NCI-H146 treated with DMSO at 0.1 percent for 48 hours (cell line): Measurements from ENCODE around the gene UIMC1.
A peak's percentile ranks its signal among the peaks of the same experiment; 100 is the strongest.

ENCODE experiments used
- DNase-seq: peaks from one replicate; lab custom pipeline; 2025; ENCODE audit not compliant: unreplicated experiment; lab: John Stamatoyannopoulos, UW

The UIMC1 gene

DNA sequence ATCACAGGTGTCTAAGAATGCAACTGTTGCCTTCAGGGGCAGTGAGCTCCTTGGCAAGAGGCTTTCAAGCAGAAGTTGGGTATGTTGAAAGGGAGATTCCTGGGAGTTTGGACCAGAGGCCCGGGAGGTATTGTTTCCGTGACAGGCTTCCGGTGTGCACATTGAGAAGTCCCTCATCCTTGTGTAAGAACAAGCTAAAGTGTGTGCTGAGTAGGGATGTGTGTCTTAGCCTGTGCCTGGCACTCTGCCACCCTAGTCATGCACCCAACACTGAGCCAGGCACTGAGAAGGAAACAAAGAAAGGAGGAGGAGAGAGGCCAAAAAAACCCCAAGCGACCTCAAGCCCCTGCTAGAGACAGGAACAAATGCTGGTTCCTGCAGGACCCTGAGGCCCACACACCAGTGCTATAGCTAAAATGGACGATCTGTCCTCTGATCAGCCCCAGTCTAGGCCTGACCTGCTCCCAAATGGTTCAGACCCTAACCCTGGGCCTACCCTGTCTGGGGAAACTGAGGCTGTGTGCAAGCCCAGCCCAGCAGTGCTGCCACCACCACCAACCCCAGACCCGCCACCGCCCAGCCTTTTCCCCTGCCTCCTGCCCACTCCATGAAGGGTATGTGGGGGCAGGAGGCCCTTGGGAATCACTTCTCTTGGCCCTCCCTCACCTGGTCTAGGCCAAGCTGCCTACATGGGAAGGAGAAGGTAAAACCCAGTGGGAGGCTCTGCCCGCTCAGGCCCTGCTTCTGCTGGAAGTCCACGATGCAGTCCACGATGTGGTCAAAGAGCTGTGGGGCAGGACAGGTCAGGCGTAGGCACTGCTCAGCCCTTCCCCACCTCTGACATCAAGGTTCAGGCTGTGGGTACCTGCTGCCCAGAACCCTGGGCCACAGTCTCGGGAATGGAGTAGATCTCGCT lies 120.0 kb downstream of the UIMC1 start:
- no peak for DNase-seq

DNA sequence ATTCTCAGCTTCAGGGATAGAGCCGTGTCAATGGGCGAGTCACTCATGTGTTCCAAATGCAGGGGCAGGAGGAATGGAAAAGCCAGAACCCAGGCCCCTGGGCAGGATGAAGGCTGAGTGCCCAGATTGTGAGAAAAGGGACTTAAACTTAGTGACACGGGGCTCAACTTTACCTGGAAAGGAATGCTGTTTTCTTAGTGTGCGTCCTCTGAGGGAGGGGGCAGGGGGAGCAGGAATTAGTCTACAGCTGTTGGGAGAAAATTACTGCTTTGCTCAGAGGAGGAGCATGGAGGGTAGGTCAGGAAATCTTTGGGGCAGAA lies 122.0 kb downstream of the UIMC1 start:
- no peak for DNase-seq

DNA sequence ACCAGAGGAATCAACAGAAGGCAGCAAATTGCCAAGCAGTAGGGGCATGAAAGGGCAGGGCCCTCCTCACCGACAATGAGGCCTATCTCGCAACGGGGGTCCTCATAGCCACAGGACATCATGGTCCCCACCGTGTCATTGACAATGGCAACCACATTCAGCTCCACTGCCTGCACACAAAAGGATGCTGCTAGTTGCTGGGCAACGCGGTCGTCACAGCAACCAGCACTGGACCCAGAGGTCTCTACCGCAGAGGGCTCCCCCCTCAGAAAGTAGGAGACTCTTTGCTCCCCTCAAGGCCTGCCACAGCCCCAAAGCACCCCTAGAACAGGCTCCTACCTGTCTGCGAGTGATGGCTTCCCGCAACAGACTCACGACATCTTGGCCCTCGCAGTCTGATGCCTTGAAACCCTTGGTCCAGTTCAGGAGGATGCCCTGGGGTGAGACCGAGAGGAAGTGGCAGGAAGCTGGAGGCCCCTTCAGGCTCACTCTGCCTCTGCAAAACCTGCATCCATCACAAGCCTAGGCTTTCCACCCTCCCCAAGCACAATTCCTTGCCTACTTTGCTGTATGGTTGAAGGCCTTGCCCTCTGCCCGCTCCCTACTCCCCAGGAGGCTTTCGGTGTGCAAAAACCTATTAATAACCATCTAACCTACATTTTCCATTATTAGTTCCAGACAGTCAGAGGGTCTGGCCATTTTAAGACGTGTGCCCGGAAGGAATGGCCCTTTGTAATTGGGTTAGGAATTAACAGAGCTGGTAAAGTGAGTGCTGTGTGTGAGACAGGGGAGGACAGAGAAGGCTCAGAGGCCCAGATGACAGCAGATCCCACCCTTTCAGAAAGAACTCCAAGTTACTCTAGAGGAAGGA lies 122.6 kb downstream of the UIMC1 start:
- DNase-seq, result no peak

DNA sequence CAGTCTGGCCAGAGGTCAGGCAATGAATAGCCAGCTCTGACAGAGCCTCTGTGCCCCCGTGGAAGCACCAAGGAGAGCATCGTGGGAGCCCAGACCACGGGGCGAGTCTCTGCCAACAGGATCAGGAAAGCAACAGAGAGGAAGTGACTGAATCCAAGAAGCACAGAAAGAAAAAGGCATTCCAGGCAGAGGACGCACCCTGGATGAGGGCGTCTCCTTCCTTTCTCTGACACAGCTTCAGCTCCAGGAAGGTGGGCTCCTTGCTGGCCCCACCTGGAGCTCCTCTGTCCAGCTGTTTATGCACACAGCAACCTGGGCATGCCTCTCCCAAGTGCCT lies 124.0 kb downstream of the UIMC1 start:
- DNase-seq, result no peak

DNA sequence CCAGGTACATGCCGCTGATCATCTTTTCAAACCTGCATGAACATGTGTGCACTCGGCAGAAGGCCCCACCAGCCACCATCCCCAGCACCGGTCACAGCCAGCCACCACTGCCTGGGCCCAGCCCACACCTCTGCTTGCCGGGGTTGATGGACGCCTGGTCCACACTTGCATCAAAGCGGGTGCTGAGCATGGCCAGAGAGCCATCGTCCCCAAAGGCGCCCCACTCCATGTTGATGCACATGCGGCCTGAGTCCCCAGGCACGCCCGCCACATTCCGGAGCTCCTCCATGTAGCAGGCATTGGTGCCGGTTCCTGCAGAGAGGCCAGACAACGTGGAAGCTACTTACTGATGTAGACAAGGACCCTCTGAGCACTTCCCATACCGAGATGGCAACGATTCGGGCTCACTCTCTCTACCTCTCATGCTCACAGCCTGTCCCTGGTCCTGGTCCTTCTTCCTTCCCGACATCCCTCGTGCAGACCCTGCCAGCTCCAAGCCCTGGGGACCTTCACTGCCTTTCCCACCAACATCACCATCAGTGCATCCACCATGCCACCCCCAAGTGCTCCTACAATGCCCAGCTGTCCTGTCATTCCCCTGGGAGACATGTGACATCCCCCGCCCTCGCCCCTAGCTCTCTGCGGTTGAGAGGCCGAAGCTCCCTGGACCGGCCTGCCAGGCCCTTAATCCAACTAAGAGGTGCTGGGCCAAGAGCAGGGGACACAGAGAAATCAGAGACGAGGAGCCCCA lies 124.6 kb downstream of the UIMC1 start:
- no peak for DNase-seq

DNA sequence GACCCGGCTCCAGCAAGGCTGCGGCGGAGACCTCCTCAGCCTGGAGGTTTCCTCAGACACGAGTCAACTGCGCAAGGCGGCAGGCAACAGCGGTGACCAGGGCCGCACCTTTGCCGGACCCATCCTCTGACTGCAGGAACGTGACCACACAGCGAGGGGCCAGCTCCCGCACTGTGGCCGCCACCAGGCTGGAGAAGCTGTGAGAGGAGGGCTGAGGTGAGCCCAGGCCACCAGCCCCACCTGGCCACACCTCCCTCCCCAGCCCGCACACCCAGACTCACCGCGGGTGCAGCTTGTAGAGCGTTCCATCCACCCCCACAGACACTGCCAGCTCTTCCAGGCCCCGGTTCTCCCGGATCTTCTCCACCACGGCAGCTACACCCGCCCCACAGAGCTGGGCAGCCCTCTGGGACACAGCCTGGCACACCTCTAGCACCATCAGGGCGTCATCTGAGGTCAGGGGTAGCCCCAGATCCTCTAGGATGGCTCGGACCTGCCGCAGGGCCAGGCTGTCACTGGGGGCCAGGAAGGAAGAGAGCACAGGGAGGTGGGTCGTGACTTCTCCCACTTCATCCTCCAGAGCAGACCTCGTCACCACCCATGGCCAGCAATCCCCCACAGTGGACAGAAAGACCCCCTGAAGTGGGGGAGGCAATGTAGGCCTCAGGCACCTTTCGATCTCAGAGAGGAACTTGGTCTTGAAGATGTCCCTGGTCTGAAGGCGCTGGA lies 125.4 kb downstream of the UIMC1 start:
- no peak for DNase-seq

DNA sequence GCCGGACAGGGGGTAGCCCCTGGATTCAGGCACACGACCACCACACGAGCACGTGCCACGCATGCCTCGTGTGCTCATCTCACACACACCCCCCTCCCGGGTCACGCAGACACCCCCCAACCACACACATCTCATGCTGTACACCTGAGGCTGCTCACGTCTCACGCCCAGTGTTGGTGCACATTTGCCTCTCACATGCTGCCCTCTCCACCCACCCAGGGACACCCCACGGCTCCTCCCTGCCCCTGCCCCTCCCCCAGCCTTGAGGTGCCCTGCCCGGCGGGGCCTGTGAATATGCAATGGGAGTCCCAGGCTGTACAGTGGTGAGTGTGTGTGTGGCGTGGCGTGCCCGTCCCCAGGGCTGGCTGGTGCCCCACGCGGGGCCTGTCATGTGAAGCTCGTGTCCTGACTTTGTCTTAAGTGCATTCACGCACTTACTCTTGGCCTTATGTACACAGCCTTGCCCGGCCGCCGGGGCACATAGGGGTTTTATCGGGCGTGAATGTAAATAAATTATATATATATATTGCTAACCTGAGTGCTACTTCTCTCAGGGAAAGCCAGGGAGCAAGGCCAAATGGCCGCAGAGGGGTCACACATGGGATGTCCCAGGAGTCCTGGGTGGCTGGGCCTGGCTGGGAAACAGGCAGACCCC lies 126.1 kb downstream of the UIMC1 start:
- no peak for DNase-seq

DNA sequence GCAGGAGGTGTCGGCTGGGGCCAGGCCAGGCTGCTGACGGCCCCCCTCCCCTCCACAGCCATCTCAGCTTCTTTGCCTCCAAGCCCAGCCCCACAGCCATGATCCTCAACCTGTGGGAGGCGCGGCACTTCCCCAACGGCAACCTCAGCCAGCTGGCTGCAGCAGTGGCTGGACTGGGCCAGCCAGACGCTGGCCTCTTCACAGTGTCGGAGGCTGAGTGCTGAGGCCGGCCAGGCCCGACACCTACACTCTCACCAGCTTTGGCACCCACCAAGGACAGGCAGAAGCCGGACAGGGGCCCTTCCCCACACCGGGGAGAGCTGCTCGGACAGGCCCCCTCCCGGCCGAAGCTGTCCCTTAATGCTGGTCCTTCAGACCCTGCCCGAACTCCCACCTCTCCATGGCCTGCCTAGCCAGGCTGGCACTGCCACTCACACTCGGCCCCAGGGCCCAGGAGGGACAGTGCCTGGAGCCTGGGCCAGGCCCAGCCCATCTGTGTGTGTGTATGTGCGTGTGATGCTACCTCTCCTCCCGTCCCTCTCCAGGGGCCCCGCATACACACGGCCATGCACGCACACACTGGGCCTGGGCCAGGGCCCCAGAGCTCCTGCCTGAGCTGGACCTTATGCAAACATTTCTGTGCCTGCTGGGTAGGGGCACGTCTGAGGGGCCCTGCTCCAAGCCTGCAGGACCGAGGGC lies 126.8 kb downstream of the UIMC1 start:
- DNase-seq, result no peak

DNA sequence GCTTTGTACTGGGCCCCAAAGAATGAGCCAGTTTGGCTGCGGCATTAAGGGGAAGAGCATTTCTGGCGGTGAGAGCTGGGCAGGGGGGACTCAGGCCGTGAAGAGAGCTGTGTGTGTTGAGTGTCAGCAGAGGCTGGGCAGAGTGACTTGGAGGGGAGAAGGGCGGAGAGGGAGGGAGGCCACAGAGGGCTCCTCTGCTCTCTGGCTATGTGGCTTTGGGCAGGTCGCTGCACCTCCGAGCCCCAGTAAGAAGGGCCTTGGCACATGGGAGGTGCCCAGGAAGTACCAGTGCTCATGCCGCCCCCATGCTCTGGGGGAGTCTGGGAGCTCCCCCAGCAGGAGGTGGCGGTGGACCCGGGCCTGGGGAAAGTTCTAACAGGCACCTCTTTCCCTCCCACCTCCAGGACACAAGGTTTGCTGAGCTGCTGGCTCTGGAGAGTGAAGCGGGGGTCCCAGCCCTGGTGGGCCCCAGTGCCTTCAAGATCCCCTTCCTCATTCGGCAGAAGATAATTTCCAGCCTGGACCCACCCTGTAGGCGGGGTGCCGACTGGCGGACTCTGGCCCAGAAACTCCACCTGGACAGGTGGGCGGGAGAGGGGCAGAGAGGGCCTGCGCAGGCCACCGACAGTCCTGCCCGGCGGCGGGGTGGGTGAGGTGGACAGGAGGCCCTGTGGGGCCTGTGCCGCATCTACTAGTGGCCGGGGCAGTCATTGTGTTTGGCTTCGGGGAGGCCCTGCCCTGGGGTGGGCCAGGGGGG lies 127.5 kb downstream of the UIMC1 start:
- no peak for DNase-seq

DNA sequence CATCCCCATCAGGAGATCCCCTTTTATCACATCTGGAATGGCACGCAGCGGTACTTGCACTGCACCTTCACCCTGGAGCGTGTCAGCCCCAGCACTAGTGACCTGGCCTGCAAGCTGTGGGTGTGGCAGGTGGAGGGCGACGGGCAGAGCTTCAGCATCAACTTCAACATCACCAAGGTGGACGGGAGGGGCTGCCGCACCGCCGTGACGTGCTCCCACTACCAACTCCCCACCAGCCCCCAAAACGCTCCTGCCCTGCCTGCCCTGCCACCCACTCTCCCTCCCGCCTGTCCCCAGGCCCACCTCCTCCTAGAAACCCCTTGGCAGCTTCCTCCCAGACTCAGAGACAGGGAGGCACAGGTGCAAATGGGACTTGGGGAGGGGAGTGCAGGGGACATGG lies 128.1 kb downstream of the UIMC1 start:
- no peak for DNase-seq

- DNase-seq, result peak; percentile 61
Observed at GRCh38 chr5:176877793-176878331, 128.7 kb downstream of the UIMC1 start.

DNA sequence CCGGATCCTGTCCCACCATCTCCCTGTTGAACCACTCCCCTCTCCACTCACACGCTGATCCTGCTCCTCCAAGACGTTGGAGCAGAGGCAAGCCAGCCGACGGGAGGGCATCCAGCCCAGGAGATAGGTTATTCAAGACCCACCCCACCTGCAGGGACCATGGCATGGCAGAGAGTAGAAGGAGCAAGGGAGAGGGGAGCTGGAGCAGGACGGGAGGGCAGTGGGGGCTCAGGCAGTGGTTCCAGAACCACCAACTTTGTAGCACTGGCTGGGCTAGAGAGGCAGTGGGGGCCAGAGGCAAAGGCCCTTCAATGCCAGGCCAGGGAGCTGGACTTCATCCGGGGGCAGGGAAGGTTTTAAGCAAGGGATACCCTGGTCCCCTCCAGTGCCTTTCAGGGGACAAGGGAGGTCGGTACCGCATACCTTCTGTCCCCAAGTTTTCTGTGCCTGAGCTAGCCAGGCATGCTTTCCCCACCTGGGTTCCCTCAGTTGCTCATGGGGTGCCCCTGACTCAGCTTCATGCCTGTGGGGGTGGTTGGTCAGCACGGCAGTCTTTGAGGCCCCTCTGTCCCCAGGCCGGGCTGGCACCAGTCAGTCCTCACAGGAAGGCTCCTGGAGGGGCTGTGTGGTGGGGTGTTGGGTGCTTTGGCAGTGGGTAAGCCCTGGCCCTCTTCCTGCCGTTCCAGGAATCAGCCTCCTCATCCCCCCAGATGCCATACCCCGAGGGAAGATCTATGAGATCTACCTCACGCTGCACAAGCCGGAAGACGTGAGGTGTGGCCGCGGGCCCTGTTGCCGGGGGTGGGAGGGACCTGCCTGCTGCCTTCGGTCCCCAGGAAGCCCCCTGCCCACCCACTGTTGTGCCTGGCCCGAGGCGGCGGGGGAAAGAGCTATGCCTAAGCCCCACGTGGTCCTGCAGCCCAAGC lies 129.8 kb downstream of the UIMC1 start:
- no peak for DNase-seq

GRCh38 chr5:176875783-176876505 lies 130.6 kb downstream of the UIMC1 start:
- DNase-seq, result no peak

DNA sequence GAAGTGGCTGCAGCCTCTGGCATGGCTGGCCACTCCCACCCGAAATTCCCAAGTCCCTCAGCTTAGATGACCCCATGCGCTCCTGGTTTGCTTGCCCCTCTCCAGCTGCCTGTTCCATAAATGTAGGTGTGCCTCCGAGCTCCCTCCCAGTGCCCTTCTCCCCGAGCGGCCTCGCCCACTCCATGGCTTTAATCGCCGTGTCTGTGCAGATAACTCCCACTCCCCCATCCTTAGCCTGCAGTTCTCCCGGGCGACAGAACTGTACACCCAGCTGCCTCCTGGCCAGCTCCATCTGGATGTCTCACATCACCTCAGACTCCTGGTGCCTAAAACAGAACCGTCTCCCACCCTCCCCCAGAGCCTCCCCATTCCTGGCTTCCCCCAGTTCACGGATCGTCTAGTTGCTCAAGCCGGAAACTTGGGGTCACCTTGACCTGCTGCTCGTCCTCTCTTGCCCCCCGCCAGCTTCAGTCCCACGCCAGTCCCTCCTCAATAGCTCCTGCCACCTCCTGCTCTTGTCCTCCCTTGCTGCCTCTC lies 131.5 kb downstream of the UIMC1 start:
- no peak for DNase-seq

GRCh38 chr5:176874198-176874780 lies 132.3 kb downstream of the UIMC1 start:
- no peak for DNase-seq

DNA sequence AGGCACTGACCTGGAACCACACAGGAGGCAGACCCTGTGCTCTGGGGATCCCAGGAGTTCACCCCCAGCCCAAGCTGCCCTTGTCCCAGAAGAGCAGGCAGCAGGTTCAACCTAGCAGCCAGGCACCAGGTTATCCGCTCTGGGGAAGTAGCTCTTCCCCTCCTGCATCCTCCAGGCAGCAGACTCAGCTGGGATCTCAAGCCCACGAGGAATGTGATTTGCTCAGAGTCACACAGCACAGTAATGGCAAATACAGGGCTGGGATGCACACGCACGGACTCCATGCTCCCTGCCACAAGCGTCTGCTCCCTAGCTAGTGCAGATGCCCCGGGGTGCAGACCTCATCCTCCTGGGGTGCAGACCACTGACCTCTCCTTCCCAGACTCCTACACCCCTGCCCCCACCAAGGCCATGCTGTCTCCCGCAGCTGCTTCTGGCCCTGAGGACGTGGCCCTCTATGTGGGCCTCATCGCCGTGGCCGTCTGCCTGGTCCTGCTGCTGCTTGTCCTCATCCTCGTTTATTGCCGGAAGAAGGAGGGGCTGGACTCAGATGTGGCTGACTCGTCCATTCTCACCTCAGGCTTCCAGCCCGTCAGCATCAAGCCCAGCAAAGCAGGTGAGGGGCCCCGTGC lies 132.9 kb downstream of the UIMC1 start:
- no peak for DNase-seq
